Stimulated activated CD4-positive, alpha-beta T cell treated with anti-CD3 and anti-CD28 coated beads, TNF-alpha, amount 100 ng/mL, for 1 hour (primary cell): ENCODE data around the gene EXOC4.

Experiments
- DNase-seq, 3 donors: peaks; one replicate each; pipeline ENCODE4 v3.0.0-alpha.2; 2020; ENCODE audit warnings: low read depth in 3 of 3, low spot score in 1 of 3

EXOC4 gene

GRCh38 chr7:133696056-133696455, 443.2 kb downstream of the EXOC4 start:
- no peak for DNase-seq

DNA sequence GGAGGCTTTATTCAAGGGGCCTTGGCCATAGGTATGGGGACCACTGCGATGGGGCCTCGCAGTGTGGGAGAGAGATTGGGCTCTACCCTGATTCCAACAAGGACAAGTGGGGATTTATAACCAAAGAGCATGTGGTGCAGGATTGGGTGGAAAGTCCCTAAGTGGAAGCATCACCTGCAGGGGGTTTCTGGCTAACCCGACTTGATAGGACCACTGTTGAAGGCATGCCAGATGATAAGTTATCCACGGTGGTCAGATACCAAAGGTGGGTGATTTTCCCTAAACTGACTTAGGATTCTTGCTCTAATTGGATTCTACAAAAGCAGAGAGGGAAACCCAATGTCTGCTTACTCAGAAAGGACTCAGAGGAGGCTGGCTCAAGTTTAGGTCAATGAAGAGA, 444.7 kb downstream of the EXOC4 start:
- no peak for DNase-seq

DNA sequence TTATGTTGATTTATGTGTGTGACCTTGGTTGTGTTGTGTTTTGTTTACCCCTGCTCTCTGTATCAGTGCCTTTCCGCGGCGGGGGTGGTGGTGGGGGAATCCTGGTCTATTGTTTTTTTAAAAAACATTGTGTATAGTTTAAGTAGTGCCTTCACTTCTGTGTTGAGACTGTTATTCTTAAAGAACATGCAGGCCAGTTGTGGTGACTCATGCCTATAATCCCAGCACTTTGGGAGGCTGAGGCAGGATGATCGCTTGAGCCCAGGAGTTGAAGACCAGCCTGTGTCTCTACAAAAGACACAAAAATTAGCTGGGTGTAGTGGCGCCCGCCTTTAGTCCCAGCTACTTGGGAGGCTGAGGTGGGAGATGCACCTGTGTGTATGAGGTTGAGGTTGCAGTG, 445.2 kb downstream of the EXOC4 start:
- DNase-seq: no peak

GRCh38 chr7:133699386-133699785, 446.5 kb downstream of the EXOC4 start:
- DNase-seq: no peak

GRCh38 chr7:133702078-133702477, 449.2 kb downstream of the EXOC4 start:
- DNase-seq: no peak

GRCh38 chr7:133702960-133703359, 450.1 kb downstream of the EXOC4 start:
- no peak for DNase-seq

DNA sequence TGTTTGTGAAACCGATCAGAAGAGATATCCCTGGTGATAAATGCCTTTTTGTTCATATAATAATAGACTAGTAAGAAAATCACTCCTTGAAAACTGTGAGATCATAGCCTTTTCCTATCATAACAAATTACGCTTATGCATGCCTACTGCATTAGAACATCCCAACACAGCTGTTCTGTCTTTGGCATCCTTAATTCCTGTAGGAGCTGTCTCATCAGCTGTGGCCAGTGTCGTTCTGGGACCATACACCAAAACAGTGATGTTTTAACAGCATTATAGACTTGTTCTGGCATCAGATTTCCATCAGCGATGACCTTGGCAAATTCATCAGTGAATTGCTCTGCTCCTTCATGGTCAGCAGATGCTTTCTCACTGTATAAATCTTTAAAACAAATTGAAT, 450.7 kb downstream of the EXOC4 start:
- DNase-seq: no peak

DNA sequence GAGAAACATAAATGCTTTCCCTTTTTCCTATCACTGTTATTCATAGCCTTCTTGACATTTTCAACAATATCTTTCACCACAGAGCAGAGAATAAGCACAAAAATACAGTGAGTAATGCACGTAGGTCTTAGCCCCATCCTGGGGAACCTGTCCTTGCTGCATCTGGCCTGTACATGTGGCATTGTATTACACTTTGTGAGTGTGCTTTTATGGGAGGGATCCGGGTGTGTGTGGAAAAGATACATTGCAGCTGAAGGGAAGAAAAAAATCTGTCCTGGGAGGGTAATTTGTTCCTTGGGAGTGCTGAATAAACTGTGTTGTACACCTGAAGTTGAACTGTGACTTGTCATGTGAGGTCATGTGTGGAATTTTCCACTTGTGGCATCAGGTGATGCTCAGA, 451.6 kb downstream of the EXOC4 start:
- DNase-seq: no peak

GRCh38 chr7:133705596-133705995, 452.7 kb downstream of the EXOC4 start:
- no peak for DNase-seq

DNA sequence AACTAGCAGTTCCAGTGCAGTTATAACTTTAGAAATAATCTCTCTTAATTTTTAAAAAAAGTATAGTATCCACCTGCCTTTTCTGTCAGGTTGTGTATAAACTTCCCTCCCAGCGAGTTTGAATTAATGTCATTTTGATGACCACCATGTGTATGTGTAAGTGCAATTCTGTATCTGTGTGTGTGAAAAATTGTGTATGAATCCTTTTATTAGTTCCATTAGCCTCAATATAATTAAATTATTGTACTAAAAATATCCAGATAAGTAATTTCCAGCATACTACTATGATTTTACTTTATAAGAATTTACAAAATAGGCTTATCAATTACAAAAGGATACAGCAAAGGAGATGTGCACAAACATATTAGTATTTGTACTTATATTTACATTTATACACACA, 453.1 kb downstream of the EXOC4 start:
- DNase-seq: no peak

GRCh38 chr7:133709036-133709880, 456.4 kb downstream of the EXOC4 start:
- no peak for DNase-seq

DNA sequence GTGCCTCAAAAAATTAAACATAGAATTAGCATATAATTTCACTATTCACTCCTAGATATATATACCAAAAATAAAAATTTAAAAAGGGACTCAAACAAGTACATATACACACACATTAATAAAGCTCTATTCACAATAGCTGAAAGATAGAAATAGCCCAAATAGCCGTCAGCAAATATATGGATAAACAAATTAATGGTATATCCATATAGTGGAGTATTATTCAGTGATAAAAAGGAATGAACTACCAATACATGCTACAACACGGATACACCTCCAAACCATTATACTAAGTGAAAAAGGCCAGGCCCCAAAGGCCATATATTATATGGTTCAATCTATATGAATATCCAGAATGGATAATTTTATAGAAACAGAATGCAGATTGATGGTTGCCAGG, 459.7 kb downstream of the EXOC4 start:
- no peak for DNase-seq

- DNase-seq: no peak
Measured at GRCh38 chr7:133714654-133715053, 461.8 kb downstream of the EXOC4 start.

- DNase-seq: no peak
Measured at GRCh38 chr7:133718131-133718530, 465.3 kb downstream of the EXOC4 start.

DNA sequence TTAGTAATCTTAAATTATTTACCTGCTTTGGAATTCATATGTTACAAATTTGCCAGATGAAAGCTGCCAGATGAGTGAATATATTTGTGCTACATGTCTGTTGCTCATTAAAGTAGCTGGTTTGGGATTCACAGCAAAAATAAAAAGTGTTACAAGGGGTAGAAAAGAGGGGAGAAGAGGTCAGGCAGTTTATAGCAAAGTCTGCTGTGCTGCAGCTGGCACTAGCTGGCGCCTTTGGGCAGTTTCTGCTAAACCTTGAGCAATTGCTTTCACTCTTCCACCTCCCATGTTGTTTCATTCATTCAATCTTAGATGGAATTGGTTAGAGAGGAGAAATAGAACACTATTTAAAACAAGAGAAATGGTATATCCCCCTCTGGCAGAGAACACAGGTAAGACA, 470.2 kb downstream of the EXOC4 start:
- no peak for DNase-seq

DNA sequence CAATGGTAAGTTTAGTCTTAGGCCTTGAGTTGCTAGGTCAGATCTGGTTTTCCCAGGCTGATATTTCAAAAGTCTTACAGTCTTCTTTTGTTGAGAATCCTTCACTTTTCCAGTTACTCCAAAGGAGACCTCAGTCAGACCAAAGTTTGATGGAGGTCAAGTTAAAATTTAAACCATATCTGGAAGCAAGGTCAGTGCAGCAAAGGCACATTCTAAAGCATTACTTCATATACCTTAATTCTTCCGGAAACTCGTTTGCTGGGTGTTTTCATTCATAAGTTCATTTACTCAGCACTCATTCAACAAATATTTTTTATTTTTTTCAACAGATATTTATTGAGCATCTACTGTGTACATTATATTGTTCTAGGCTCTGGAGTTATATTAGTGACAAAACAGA, 471.3 kb downstream of the EXOC4 start:
- DNase-seq: no peak

GRCh38 chr7:133724694-133725093, 471.8 kb downstream of the EXOC4 start:
- DNase-seq: no peak

DNA sequence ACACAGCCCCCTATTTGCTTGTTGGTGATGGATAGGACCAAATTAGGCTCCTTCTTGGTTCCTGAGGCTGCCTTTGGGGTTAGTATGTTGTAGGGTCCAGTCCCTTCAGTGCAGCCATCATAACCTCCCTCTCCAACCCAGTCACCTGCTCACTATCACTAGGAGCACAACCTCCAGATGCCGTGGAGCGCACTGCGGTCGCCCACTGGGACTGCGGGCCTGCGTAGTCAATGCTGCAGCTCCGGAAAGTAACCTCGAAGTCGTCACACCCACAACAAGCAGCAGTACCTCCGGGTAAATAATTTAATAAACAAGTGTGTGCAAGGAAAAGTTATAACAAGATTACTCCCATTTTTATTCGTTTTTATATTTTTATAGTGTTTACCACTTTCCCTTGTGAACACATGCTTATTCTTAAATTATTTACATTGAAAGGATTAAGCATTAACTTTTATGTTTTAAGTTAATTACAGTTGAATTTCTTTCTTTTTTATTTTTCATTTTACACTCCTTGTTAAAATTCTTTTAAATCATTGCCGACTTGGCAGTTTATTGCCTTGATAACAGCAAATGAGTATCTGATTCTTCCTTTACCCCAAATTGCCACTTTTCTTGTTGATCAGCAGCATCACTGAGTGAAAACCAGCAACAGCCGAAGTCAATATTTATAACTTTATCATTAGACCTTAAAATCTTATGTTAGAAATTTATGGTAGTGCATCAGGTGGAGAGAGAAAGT, 474.8 kb downstream of the EXOC4 start:
- DNase-seq: no peak

DNA sequence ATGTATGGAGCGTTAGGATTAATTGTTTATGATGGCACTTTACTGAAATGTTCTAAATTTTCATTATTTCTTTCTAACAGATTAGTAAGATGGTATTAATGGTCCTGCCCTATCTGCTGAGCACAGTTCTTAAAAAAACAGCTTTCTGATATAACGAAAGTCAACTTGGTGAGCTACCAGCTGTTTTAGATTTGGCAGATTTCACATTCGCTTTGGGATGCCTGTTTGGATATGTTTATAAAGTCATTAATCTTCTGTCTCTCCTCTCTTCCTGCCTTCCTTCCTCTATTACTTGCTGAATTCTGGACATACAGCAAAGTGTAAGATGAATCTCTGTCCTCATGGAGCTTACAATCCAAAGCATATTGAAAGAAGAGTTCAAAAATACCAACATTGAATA, 477.5 kb downstream of the EXOC4 start:
- DNase-seq: no peak

DNA sequence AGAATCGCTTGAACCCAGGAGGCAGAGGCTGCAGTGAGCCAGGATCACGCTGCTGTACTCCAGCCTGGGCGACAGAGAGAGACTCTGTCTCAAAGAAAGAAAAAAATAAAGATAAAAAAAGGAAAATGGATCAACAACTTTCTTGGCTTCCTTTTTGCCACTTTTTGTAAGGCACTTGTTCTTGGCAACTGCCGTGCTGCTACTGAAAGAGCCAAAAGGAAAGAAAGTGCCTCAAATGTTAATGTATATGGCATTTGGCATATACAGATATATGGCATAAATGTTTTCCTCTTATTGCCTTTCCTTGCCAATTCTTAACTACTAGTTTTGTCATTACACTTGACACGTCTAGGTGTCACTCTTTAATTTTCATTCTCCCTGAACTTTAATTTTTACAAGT, 480.5 kb downstream of the EXOC4 start:
- no peak for DNase-seq

- no peak for DNase-seq
Measured at GRCh38 chr7:133735222-133735621, 482.3 kb downstream of the EXOC4 start.

GRCh38 chr7:133739817-133740216, 486.9 kb downstream of the EXOC4 start:
- no peak for DNase-seq

GRCh38 chr7:133741078-133741477, 488.2 kb downstream of the EXOC4 start:
- DNase-seq: no peak
